Loucy (cell line): ENCODE data around the gene EEF1E1.

Experiments used
- H2AFZ ChIP-seq: fragments of 200-600 bp; sonication (generic); 2 replicates; pipeline ENCODE4 v1.6.0; 2016; ENCODE audit warnings: antibody characterized with exemption, mild to moderate bottlenecking, low read length, moderate library complexity
- H3F3A ChIP-seq: fragments of 200-600 bp; 2 replicates; pipeline ENCODE4 v1.6.0; 2016; ENCODE audit warnings: antibody characterized with exemption, low read depth, mild to moderate bottlenecking
- H3K27me3 ChIP-seq: fragments of 200-600 bp; sonication (generic); 2 replicates; pipeline ENCODE4 v1.6.1; 2014; ENCODE audit warnings: low read length, mild to moderate bottlenecking; ENCODE audit not compliant: insufficient read depth, poor library complexity, severe bottlenecking
- H3K36me3 ChIP-seq: fragments of 200-600 bp; sonication (generic); 2 replicates; pipeline ENCODE4 v1.6.1; 2016; ENCODE audit warnings: low read length; ENCODE audit not compliant: insufficient read depth
- H3K4me1 ChIP-seq: fragments of 200-600 bp; sonication (generic); 2 replicates; pipeline ENCODE4 v1.5.1; 2014; ENCODE audit warnings: low read length, mild to moderate bottlenecking; ENCODE audit not compliant: insufficient read depth, poor library complexity, severe bottlenecking
- H3K4me2 ChIP-seq: fragments of 200-600 bp; sonication (generic); 2 replicates; pipeline ENCODE4 v1.6.0; 2014; ENCODE audit warnings: antibody characterized with exemption, low read length, low read depth, mild to moderate bottlenecking; ENCODE audit not compliant: poor library complexity, severe bottlenecking
- H3K4me3 ChIP-seq: fragments of 200-600 bp; sonication (generic); 2 replicates; pipeline ENCODE4 v1.5.1; 2014; ENCODE audit warnings: low read length, mild to moderate bottlenecking, mixed read lengths; ENCODE audit not compliant: poor library complexity, severe bottlenecking
- H3K79me2 ChIP-seq: fragments of 200-600 bp; sonication (generic); 2 replicates; pipeline ENCODE4 v1.6.1; 2014; ENCODE audit warnings: low read length; ENCODE audit not compliant: insufficient read depth
- H3K9ac ChIP-seq: fragments of 200-600 bp; sonication (generic); 2 replicates; pipeline ENCODE4 v1.6.0; 2014; ENCODE audit warnings: mild to moderate bottlenecking, low read depth, low read length, moderate library complexity; ENCODE audit not compliant: poor library complexity, severe bottlenecking
- H3K9me2 ChIP-seq: fragments of 200-600 bp; sonication (generic); replicated peaks from 2 replicates; pipeline ENCODE4 v1.6.1; 2016; ENCODE audit warnings: low read depth, low read length, mixed read lengths
- H3K9me3 ChIP-seq: fragments of 200-600 bp; sonication (generic); 2 replicates; pipeline ENCODE4 v1.6.1; 2014; ENCODE audit warnings: mild to moderate bottlenecking, antibody characterized with exemption, low read length, low read depth; ENCODE audit not compliant: insufficient read depth
- H4K20me1 ChIP-seq: fragments of 200-600 bp; sonication (generic); 2 replicates; pipeline ENCODE4 v1.6.0; 2014; ENCODE audit warnings: antibody characterized with exemption, low read length, mild to moderate bottlenecking; ENCODE audit not compliant: insufficient read depth, poor library complexity, severe bottlenecking
- EZH2phosphoT487 ChIP-seq: fragments of 200-600 bp; IDR thresholded peaks from 2 replicates; pipeline ENCODE4 v1.6.1; 2018; ENCODE audit warnings: antibody characterized with exemption, mild to moderate bottlenecking, moderate library complexity, borderline replicate concordance
- TF ChIP-seq, protein P1 (sequence below): fragments of 200-600 bp; sonication (generic); conservative IDR thresholded peaks from 2 replicates; pipeline ENCODE4 v1.5.1; 2014; ENCODE audit warnings: mild to moderate bottlenecking, antibody characterized with exemption, low read length

The EEF1E1 gene

DNA sequence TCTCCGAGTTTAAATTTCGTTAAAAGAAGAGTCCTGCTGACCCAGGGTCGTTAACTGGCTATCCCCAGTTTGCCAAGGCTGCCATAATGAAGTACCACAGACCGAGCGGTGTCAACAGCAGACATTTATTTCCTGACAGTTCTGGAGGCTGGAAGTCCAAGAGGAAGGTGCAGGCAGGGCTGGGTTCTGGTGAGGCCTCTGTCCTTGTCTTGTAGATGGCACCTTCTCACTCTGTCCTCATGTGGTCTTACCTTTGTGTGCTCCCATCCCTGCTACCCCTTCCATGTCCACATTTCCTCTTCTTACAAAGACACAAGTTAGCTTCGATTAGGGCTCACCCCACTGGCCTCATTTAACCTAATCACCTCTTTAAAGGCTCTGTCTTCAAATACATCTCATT lies 29.8 kb upstream of the EEF1E1 start:
- TF ChIP-seq EZH2phosphoT487, result no peak
- TF ChIP-seq, protein P1, sequence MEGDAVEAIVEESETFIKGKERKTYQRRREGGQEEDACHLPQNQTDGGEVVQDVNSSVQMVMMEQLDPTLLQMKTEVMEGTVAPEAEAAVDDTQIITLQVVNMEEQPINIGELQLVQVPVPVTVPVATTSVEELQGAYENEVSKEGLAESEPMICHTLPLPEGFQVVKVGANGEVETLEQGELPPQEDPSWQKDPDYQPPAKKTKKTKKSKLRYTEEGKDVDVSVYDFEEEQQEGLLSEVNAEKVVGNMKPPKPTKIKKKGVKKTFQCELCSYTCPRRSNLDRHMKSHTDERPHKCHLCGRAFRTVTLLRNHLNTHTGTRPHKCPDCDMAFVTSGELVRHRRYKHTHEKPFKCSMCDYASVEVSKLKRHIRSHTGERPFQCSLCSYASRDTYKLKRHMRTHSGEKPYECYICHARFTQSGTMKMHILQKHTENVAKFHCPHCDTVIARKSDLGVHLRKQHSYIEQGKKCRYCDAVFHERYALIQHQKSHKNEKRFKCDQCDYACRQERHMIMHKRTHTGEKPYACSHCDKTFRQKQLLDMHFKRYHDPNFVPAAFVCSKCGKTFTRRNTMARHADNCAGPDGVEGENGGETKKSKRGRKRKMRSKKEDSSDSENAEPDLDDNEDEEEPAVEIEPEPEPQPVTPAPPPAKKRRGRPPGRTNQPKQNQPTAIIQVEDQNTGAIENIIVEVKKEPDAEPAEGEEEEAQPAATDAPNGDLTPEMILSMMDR, result no peak
- no peaks in the 10 kb centered on the region for H3F3A ChIP-seq
- H3K36me3 ChIP-seq, result no peaks in the 10 kb centered on the region
- no peaks in the 10 kb centered on the region for H3K27me3 ChIP-seq
- H2AFZ ChIP-seq, result 0 out of 2 replicates have a peak overlapping the region, but pooled peaks have one; percentile 68
- no peaks in the 10 kb centered on the region for H3K9me2 ChIP-seq
- no peaks in the 10 kb centered on the region for H3K9me3 ChIP-seq
- no peaks in the 10 kb centered on the region for H4K20me1 ChIP-seq
- H3K4me1 ChIP-seq, result no peaks in the 10 kb centered on the region
- H3K9ac ChIP-seq, result no peak overlapping the region
- H3K4me3 ChIP-seq, result no peak overlapping the region
- H3K4me2 ChIP-seq, result no peak overlapping the region
- H3K79me2 ChIP-seq, result no peaks in the 10 kb centered on the region

- no peaks in the 10 kb centered on the region for H4K20me1 ChIP-seq
- H3K4me1 ChIP-seq, result no peaks in the 10 kb centered on the region
- H3K4me3 ChIP-seq, result no peak overlapping the region
- no peaks in the 10 kb centered on the region for H3K27me3 ChIP-seq
- no peaks in the 10 kb centered on the region for H3K79me2 ChIP-seq
- no peaks in the 10 kb centered on the region for H3K36me3 ChIP-seq
- H2AFZ ChIP-seq, result peak overlapping the region; percentile 68
- H3K4me2 ChIP-seq, result no peak overlapping the region
- no peak for TF ChIP-seq EZH2phosphoT487
- TF ChIP-seq, protein P1, result peak; percentile 75
- no peaks in the 10 kb centered on the region for H3F3A ChIP-seq
- no peaks in the 10 kb centered on the region for H3K9me3 ChIP-seq
- H3K9ac ChIP-seq, result no peak overlapping the region
- H3K9me2 ChIP-seq, result no peaks in the 10 kb centered on the region
These were observed 29.0 kb upstream of the EEF1E1 start for GRCh38 chr6:8131265-8131897.

DNA sequence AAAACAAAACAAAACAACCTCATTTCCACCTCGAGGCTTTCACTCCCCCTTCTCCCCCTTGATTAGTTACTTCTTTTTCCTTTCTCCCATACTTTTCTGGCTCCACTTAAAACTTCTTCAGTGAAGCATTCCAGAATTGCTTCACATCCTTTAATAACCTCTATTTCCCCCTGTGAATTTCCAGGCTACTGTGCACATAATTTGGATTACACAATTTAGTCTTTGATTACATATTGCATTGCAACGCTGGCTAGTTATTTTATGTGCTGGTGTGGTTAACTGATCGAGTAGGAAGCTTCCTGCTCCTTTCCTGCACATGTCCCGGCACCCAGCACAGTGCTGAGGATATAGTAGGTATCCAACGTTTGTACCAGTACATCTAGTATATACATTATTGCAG lies 28.1 kb upstream of the EEF1E1 start:
- H3F3A ChIP-seq, result no peaks in the 10 kb centered on the region
- TF ChIP-seq, protein P1, result no peak
- no peak for TF ChIP-seq EZH2phosphoT487
- H3K36me3 ChIP-seq, result no peaks in the 10 kb centered on the region
- no peaks in the 10 kb centered on the region for H3K9me2 ChIP-seq
- no peaks in the 10 kb centered on the region for H3K27me3 ChIP-seq
- H4K20me1 ChIP-seq, result no peaks in the 10 kb centered on the region
- no peaks in the 10 kb centered on the region for H3K9me3 ChIP-seq
- no peak overlapping the region for H3K4me2 ChIP-seq
- H3K4me3 ChIP-seq, result no peak overlapping the region
- peak overlapping the region; percentile 61 for H2AFZ ChIP-seq
- H3K79me2 ChIP-seq, result no peaks in the 10 kb centered on the region
- no peak overlapping the region for H3K9ac ChIP-seq
- no peaks in the 10 kb centered on the region for H3K4me1 ChIP-seq
